GM12875 (cell line): Measurements from ENCODE around the gene OSCP1.

Experiments
- H3K4me3 ChIP-seq: one replicate; pipeline ENCODE4 v1.5.1; 2011; ENCODE audit warnings: low read depth, low read length, control low read depth
- CTCF ChIP-seq: IDR thresholded peaks from 2 replicates; pipeline ENCODE4 v1.5.1; 2011; ENCODE audit warnings: low read depth, mild to moderate bottlenecking, control low read depth, inconsistent platforms, low read length, moderate library complexity, borderline replicate concordance; ENCODE audit not compliant: insufficient read depth

Gene OSCP1

GRCh38 chr1:36464605-36465393, 14.5 kb upstream of the OSCP1 start:
- peak overlapping the region; percentile 67 for H3K4me3 ChIP-seq
- no peak for TF ChIP-seq CTCF

GRCh38 chr1:36463803-36464604, 13.8 kb upstream of the OSCP1 start, which contains the start of gene MRPS15:
Gene MRPS15, minus strand, starts transcription at chr1:36464384. Its CDS starts 109 bp downstream, at chr1:36464275.
- TF ChIP-seq CTCF, result no peak
- H3K4me3 ChIP-seq, result peak within 1 kb of the TSS; percentile 67

GRCh38 chr1:36463463-36463802, 13.2 kb upstream of the OSCP1 start:
- no peak for TF ChIP-seq CTCF
- peak overlapping the region; percentile 67 for H3K4me3 ChIP-seq

GRCh38 chr1:36458910-36459309, 8.7 kb upstream of the OSCP1 start:
- no peak overlapping the region for H3K4me3 ChIP-seq
- no peak for TF ChIP-seq CTCF

- no peak for TF ChIP-seq CTCF
Measured at GRCh38 chr1:36457691-36458090, 7.4 kb upstream of the OSCP1 start.

GRCh38 chr1:36456391-36456928, 6.2 kb upstream of the OSCP1 start:
- TF ChIP-seq CTCF, result no peak
- H3K4me3 ChIP-seq, result no peak overlapping the region

More at GRCh38 chr1:36457691-36458090, 7.4 kb upstream of the OSCP1 start:
- H3K4me3 ChIP-seq, result no peak overlapping the region
